Activated T-helper 17 cell treated with anti-CD3 and anti-CD28 coated beads, Interleukin-2, amount 50 U/mL, for 72 hours (primary cell): ENCODE results near the gene LGALS16. TPM values are rescaled to one million over a fixed set of nuclear protein-coding genes. Genes with fewer than 3 reads are reported as not detected.

Experiments used
- total RNA-seq, 2 donors: library from RNA; stranded (reverse); gene quantifications; one replicate each; pipeline ENCODE4 v1.2.3, GENCODE V29; 2022

Gene LGALS16
- total RNA-seq, 2 donors from 2014 or later = not detected

Other genes starting within 250 kb of the LGALS16 start
- gene ZFP36, start 249.1 kb upstream of the LGALS16 start, total RNA-seq = 100 to 1,000 TPM in 1 of 2 donors, 10 to 100 TPM in 1; 67.4 to 265 TPM
- gene PLEKHG2, start 243.2 kb upstream of the LGALS16 start, total RNA-seq = 10 to 100 TPM; 51.2 to 69.4 TPM
- gene RPS16, start 220.0 kb upstream of the LGALS16 start, total RNA-seq = 1,000 to 10,000 TPM; 2,984 to 3,090 TPM
- 100 to 1,000 TPM; 182 to 239 TPM for gene SUPT5H, start 210.3 kb upstream of the LGALS16 start, total RNA-seq
- gene TIMM50, start 175.1 kb upstream of the LGALS16 start, total RNA-seq = 10 to 100 TPM; 51.5 to 95.1 TPM
- 1 to 10 TPM in 1 of 2 donors, under 1 TPM in 1; 0.16 to 1.2 TPM for gene DLL3, start 157.0 kb upstream of the LGALS16 start, total RNA-seq
- not detected for gene SELENOV, start 140.8 kb upstream of the LGALS16 start, total RNA-seq
- gene EID2B, start 123.1 kb upstream of the LGALS16 start, total RNA-seq = 1 to 10 TPM; 2.8 to 3.2 TPM
- gene EID2, start 115.8 kb upstream of the LGALS16 start, total RNA-seq = 10 to 100 TPM in 1 of 2 donors, 1 to 10 TPM in 1; 9.4 to 13.4 TPM
- gene LGALS13, start 53.4 kb upstream of the LGALS16 start, total RNA-seq = not detected
- gene LGALS14, start 48.6 kb downstream of the LGALS16 start, total RNA-seq = 1 to 10 TPM in 1 of 2 donors, under 1 TPM in 1; 0.69 to 2.2 TPM
- not detected for gene CLC, start 82.1 kb downstream of the LGALS16 start, total RNA-seq
- not detected for gene LEUTX, start 122.9 kb downstream of the LGALS16 start, total RNA-seq
- 10 to 100 TPM in 1 of 2 donors, 1 to 10 TPM in 1; 8.8 to 17.6 TPM for gene DYRK1B, start 178.2 kb downstream of the LGALS16 start, total RNA-seq
- 100 to 1,000 TPM; 513 to 639 TPM for gene FBL, start 190.5 kb downstream of the LGALS16 start, total RNA-seq